NOMO-1 treated with dmso at 0.1 percent for 144 hours (cell line): ENCODE data around the gene PPP2R5D.
"Not testable (repeated sequence)": the region's sequence is repeated elsewhere in the genome, so short reads cannot be mapped to it uniquely, and the experiment has no call there.

Experiments
- DNase-seq: peaks from one replicate; lab custom pipeline; 2025; ENCODE audit not compliant: unreplicated experiment; lab: John Stamatoyannopoulos, UW

PPP2R5D gene

DNA sequence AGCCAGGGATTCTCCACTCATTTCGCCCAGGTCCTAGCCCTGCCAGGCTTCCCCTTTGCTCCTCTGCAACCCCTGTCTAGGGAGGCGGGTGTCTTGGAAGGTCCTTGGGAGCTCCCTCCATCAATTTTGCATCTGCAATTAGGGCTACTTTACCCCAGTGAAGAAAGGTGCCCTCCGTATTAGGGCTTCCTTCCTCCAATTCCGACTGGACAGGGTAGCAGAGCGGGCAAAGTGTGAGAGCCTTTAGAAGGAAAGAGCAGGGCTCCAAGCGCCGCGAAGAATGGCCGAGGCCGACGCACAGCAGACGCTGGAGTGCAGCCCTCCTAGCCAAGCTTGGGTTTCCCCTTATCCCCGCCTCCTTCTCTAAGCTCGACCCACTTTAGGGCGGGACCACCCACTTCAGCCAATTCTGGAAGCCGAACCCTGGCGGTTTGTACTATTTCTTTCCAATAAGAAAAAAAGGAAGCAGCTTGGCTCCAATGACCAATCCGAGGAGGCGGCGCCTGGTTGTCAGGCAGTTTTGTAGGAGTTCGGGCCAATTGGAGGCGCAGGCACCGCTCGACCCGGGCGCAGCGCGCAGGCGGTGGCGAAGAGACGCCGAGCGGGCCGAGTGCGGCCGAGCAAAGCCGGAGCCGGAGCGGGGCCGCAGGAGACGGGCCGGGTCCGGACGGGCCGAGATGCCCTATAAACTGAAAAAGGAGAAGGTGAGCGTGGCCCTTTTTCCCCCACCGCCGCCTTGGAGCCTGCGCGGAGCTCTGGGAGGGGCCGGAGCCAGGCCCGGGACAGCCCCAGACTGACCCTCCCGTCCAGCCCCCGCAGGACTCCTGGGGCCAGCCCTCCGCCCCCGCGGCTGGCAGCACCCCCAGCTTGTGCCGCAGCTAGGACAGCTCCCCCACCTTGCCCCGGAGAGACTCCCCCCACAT is at the start of gene PPP2R5D:
Gene PPP2R5D (plus strand): TSS at position 570 of the 923 bp plus-strand sequence. CDS start 108 bp downstream, at position 678.
- DNase-seq = peak; percentile 97

DNA sequence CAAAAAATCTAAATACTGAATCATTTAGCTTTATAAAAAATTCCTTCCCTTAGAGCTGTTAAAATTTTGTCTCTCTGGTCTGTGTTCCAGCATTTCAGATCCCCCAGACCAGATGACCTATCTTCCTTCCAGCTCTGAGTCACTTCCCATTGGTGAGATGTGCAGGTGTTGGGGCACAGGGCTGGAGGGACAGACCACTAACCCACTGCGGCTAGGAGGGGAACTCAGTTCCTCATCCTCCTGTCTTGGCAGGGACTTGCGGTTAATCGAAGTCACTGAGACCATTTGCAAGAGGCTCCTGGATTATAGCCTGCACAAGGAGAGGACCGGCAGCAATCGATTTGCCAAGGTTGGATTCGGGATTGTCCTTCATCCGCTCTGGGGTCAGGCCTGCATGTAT is 49.0 kb upstream of the PPP2R5D start:
- peak; percentile 10 for DNase-seq

DNA sequence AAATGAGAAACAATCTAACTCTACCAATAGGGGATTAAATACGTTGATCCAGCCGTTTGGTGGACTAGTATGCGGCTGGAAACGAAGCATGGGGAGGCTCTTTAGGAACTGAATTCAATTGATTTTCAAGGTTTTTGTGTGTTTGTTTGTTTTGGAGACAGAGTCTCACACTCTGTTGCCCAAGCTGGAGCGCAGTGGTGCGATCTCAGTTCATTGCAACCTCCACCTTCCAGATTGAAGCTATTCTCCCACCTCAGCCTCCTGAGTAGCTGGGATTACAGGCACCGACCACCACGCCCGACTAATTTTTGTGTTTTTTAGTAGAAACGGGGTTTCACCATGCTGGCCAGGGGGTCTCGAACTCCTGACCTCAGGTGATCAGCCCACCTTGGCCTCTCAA is 48.0 kb upstream of the PPP2R5D start:
- no peak for DNase-seq

DNA sequence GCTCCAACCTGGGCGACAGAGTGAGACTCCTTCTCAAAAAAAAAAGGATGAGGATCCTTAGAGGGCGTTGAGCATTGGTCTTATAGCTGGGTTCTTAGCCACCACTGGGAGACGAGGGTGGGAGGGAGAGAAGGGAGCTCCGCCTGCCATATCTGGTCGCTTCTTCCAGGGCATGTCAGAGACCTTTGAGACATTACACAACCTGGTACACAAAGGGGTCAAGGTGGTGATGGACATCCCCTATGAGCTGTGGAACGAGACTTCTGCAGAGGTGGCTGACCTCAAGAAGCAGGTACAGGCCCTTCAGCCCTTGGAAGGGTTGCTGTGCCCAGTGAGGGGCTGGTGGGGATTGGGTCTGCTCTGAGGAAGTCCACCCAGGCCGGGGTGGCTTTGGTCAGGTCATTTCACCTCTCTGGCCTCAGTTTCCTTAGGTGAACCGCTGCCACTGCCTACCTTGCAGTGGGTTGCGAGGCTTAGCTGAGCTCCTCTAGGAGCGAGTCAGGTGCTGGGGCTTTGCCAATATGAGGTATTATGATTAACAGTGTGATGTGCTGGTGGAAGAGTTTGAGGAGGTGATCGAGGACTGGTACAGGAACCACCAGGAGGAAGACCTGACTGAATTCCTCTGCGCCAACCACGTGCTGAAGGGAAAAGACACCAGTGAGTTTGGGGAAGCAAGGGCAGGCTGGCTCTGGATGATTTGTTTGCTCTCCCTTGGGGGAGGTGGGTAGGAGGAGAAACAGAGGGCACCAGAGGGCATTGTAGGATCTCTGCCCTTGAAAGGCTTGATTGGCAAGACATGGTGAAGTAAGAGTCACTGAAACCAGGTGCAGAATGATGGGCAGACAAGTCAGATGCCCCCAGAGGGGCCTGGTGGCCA is 46.6 kb upstream of the PPP2R5D start:
- no peak for DNase-seq

DNA sequence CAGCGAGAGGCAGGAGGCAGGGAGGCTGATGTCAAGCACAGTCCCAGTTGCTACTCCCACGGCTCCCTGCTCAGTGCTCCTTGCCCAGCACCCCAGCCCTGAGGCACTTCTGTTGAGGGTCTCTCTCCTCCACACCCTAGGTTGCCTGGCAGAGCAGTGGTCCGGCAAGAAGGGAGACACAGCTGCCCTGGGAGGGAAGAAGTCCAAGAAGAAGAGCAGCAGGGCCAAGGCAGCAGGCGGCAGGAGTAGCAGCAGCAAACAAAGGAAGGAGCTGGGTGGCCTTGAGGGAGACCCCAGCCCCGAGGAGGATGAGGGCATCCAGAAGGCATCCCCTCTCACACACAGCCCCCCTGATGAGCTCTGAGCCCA is 46.0 kb upstream of the PPP2R5D start:
- DNase-seq = no peak

DNA sequence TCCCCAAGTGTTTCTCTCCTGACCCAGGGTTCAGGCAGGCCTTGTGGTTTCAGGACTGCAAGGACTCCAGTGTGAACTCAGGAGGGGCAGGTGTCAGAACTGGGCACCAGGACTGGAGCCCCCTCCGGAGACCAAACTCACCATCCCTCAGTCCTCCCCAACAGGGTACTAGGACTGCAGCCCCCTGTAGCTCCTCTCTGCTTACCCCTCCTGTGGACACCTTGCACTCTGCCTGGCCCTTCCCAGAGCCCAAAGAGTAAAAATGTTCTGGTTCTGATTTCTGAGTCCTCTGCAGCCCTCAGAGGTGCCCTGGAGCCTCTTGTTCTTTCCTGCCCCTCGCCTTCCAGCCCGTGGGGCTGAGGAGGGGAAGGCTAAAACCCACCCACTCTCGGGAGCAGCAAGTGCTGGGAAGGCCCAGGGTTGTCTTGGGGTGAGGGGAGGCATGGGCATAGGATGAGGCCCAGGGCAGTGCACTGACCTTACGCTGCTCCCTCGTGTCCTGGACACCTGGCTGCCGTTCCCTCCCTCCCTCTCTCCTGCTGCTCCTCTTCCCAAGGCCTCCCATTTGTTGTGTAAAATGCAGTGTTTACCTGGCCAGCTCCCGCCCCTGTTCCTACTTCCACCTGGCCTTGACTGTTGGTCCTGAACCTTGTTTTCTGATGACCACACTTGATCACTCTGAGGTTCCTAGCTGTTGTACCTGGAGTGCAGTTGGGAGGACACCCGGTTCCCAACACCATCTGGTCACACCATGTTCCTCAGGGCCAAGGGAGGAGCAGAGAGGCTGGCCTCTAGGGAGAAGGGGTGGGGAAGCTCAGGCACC is 45.2 kb upstream of the PPP2R5D start:
- DNase-seq = no peak

DNA sequence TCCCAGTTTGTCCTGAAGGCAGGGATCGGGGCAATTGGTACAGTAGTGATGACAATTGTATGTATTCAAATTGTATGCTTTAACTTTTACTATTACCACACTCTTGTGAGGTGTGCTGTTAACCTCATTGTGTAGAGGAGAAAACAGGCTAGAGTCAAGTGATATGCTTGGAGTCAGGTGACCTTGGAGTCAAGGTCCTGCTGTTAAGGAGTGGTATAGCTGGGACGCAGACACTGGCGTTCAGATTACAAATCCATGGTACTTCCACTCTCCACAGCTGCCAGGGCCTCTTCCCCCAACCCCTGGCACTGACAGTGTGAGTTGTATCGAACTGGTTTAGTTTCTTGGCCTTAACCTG is 44.6 kb upstream of the PPP2R5D start:
- no peak for DNase-seq

DNA sequence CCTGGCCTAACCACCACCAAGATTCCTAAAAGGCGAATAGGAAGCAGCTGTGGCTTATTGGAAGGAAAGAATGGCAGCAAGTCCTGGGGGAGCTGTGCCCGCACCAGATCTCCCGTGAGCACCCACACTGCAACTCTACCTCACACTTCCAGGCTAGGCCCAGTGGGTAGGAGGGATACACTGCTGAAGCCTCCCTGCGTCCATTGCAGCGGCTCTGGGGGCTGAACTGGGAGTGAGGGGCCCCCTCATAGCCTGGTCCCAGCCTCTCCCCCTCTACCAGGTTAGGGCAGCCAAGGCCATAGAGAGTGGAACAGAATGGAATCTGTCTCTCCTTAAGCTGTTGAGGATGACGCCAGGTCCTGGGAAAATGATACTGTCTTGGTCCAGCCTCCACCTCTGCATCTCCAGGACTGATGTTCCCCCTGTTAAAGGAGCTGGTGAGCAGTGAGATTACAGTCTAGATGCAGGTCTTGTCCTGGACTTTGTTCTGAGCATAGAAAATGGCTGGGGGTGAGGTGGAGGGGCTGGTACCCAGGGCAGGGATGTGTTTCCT is 43.8 kb upstream of the PPP2R5D start:
- DNase-seq = no peak

DNA sequence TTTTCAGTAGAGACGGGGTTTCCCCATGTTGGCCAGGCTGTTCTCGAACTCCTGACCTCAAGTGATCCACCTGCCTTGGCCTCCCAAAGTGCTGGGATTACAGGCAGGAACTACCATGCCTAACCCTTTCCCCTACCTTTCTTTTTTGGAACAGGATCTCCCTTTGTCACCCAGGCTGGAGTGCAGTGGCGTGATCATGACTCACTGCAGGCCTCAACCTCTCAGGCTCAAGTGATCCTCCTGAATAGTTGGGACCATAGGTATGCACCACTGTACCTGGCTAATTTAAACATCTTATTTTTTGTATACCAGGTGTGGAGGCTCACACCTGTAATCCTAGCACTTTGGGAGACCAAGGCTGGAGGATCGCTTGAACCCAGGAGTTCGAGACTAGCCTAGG is 43.0 kb upstream of the PPP2R5D start:
- DNase-seq = not testable (repeated sequence)

DNA sequence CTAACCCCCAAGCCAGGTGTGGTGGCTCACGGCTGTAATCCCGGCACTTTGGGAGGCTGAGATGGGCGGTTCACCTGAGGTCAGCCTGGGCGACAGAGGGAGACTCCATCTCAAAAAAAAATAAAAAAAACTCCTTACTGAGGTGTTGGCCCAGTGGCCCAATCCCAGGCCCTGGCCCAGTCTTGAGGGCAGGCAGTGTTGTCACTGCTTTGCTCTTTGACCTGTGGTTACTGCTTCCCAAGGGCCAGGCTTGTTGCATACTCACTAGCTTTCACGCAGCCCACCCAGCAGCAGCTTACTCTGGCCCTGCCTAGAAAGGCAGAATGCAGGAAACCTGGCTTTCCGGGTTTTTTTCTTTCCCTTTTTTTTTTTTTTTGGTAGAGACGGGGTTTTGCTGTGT is 41.9 kb upstream of the PPP2R5D start:
- DNase-seq = no peak

DNA sequence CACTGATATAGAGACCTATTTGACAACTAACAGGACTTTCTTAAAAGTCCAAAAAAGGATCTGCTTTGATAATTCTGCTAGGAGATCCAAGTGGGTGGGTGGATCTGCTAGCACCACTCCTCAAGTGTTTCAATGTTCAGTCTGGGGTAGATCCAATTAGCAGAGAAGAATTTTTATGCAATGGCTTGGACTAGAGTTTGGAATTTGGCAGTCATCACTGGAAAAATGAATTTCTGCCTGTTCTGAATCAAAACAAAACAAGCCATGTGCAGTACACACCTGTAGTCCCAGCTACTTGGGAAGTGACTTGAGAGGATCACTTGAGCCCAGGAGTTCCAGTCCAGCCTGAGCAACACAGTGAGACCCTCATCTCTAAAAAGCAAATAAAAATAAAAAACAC is 36.4 kb upstream of the PPP2R5D start:
- no peak for DNase-seq

DNA sequence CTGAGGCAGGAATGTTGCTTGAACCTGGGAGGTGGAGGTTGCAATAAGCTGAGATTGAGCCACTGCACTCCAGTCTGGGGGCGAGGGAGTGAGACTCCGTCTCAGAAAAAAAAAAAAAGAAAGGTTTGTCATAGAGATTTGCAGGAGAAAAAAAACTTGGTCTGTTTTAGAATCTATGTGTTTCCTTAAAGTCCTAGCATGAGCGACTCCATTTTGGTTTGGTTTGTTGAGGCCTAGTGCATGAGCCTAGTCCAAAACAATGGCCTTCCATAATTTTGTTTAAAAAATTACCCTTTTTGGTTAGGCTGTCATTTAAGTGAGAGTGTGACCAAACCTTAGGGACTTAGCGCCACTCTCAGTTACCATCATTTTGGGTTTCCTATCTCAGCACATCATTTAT is 32.0 kb upstream of the PPP2R5D start:
- no peak for DNase-seq

DNA sequence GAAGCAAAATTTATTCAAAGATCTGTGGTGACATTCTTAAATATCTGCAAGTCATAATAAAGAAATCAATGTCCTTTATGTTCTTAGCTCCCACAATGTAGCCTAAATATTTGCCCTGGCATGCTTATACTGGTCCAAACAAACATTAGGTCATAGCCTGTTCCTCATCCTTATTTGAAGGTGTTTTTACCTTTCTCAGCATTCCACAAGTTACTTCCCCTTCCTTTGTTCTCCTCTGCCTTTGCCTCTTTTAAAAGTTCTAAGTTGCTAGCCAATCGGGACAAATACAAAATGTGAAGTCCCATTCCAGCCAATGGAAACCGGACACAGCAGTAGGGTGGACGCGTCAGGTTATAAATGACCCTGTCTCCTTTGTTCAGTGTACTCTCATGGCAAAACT is 30.0 kb upstream of the PPP2R5D start:
- DNase-seq = not testable (repeated sequence)

DNA sequence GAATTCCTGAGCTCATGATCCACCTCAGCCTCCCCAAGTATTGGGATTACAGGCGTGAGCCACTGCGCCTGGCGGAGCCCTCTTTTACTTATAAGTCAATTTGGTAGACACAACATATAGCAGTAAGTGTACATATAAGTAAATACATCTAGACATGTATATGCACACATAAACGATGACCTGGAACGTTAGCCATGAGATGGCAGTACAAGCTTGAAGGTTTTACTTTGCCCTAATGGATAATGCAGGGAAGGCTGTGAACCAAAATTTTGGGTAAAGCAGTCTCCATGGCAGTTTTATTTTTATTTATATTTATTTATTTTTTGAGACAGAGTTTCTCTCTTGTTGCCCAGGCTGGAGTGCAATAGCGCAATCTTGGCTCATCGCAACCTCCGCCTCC is 26.2 kb upstream of the PPP2R5D start:
- DNase-seq = no peak

DNA sequence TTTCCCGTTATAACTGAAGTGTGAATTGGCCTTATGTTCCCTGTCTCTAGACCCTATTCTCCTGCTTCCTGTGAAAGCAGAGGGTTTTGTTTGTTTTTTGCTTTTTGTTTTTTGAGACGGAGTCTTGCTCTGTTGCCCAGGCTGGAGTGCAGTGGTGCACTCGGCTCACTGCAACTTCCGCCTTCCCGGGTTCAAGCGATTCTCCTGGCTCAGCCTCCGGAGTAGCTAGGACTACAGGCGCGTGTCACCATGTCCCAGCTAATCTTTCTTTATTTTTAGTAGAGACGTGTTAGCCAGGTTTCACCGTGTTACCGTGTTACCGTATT is 24.5 kb upstream of the PPP2R5D start:
- DNase-seq = no peak

DNA sequence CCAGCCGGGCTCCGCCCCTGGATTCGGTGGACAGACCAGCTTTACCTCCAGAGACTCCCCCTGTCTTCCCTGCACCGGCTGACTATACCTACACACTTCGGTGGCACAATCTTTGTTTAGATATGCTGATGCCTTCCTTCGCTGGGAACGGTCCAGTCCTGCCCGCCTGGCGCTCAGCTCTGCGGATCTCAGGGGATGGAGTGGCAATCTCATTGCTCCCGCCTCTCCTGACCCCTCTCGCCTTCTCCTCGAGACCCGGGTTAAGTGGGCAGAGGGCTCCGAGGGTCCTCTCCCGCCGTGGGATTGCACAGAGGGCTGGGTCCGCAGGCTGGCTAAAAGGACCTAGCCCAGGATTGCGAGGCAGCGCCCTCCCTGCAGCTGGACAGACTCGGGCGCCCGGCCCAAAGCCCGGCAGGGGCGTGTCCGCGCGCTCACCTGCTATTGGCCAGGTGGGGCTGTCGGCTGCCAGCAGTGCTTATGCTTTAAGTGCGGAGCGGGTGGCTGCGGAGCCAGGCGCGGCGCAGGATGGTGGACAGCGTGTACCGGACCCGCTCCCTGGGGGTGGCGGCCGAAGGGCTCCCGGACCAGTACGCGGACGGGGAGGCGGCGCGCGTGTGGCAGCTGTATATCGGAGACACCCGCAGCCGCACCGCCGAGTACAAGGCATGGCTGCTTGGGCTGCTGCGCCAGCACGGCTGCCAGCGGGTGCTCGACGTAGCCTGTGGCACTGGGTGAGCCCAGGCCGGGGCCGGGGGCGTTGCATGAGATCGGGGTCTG is 23.9 kb upstream of the PPP2R5D start, which contains the start of gene GNMT:
Gene GNMT (plus strand): TSS at position 512 of the 777 bp plus-strand sequence. CDS start 14 bp downstream, at position 526.
- no peak for DNase-seq

DNA sequence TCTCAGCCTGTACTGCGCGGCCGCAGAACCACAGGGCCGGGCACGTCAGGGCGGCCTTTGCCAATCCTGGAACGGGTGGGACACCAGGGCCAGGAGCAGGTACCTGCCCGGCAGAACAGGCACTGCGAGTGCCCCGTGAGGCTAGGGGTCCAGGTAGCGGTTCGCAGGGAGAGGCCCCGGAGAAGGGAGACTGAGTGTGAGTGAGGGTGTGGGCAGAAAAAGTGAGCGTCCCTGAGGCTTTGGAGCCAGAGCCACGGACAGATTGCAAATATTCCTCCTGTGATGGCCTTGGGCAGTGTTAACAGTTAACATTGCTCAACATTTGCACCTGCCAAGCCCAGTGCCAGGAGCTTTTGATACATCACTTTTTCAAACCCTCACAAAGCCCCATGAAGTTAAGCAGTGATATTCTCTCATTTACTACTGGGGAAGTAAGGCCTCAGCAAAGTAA is 23.3 kb upstream of the PPP2R5D start:
- DNase-seq = no peak

DNA sequence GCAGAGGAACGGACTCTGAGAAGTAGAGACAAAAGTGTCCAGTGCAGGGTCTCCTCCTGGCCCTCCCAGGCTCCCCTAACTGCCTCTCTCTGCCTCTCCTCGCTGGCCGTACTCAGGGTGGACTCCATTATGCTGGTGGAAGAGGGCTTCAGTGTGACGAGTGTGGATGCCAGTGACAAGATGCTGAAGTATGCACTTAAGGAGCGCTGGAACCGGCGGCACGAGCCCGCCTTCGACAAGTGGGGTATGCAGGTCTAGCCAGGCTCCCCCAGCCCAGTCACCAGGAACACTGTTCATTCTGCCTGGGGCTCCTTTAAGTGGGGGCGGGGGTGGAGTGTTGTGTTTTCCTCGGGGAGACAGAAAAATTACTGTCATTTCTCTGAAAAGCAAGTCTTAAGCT is 22.3 kb upstream of the PPP2R5D start:
- DNase-seq = no peak

DNA sequence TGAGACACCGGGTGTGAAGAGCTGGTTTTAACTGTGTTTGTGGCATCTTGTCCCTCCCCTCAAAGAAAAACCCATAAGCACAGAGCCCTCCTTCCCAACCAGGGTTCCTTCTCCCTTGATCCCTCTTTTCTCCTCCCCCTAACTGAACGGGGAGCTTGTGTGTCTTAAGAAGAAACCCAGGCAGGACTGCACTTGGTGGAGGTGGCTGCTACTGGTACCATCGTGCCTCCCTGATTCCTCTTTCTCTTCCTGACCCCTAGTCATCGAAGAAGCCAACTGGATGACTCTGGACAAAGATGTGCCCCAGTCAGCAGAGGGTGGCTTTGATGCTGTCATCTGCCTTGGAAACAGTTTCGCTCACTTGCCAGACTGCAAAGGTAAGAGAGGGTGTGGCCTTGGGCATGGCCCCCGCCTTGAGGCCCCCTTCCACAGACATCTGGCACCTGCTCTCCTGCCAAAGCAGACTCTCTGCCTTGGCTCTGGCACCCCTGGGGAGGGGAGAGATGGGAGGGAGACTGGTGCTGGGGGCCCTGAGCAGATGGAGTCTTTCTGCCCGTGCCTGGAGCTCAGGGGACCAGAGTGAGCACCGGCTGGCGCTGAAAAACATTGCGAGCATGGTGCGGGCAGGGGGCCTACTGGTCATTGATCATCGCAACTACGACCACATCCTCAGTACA is 21.7 kb upstream of the PPP2R5D start:
- DNase-seq = no peak
